HG03432 (cell line): ENCODE data around the gene SIVA1.
A peak's percentile ranks its signal among the peaks of the same experiment; 100 is the strongest.
"Not testable (repeated sequence)": the region's sequence is repeated elsewhere in the genome, so short reads cannot be mapped to it uniquely, and the experiment has no call there.

ENCODE experiments used
- ATAC-seq: cut with Tn5 transposase; IDR thresholded peaks from one replicate; pipeline ENCODE4 v1.9.1; 2021; ENCODE audit warnings: mild to moderate bottlenecking, moderate library complexity; ENCODE audit not compliant: unreplicated experiment

The SIVA1 gene

GRCh38 chr14:104750753-104751057 is 2.2 kb upstream of the SIVA1 start:
- ATAC-seq: not testable (repeated sequence)

- ATAC-seq: no peak
These were observed 1.2 kb upstream of the SIVA1 start for GRCh38 chr14:104751539-104752422.

GRCh38 chr14:104752423-104752734 is 568 bp upstream of the SIVA1 start:
- no peak for ATAC-seq

GRCh38 chr14:104753528-104754212 is 723 bp downstream of the SIVA1 start:
- ATAC-seq: no peak

- no peak for ATAC-seq
These were observed 1.4 kb downstream of the SIVA1 start for GRCh38 chr14:104754213-104754851.

GRCh38 chr14:104755621-104756020 is 2.7 kb downstream of the SIVA1 start:
- ATAC-seq: no peak

GRCh38 chr14:104756477-104757237 is 3.7 kb downstream of the SIVA1 start:
- no peak for ATAC-seq

GRCh38 chr14:104757238-104757585 is 4.3 kb downstream of the SIVA1 start:
- ATAC-seq: no peak

- ATAC-seq: no peak
These were observed 4.9 kb downstream of the SIVA1 start for GRCh38 chr14:104757681-104758392.

GRCh38 chr14:104758981-104759969 is 6.3 kb downstream of the SIVA1 start:
- ATAC-seq: no peak

- ATAC-seq: no peak
These were observed 12.6 kb downstream of the SIVA1 start for GRCh38 chr14:104765517-104765916.

GRCh38 chr14:104766256-104766862 is 13.4 kb downstream of the SIVA1 start:
- ATAC-seq: no peak

- no peak for ATAC-seq
These were observed 14.1 kb downstream of the SIVA1 start for GRCh38 chr14:104766863-104767633.

GRCh38 chr14:104767634-104767918 is 14.6 kb downstream of the SIVA1 start:
- no peak for ATAC-seq

GRCh38 chr14:104768437-104769323 is 15.7 kb downstream of the SIVA1 start:
- peak; percentile 79 for ATAC-seq

GRCh38 chr14:104769324-104770071 is 16.6 kb downstream of the SIVA1 start:
- ATAC-seq: no peak

GRCh38 chr14:104770072-104770579 is 17.2 kb downstream of the SIVA1 start:
- ATAC-seq: no peak
